Sigmoid colon (tissue), 7 donors: ENCODE measurements around the gene RHEB. TPM values are rescaled to one million over a fixed set of nuclear protein-coding genes. Genes with fewer than 3 reads are reported as not detected.

Source experiments
- DNase-seq: peaks from one replicate; pipeline ENCODE4 v3.0.0-alpha.2; 2019
- H3K27ac ChIP-seq, 4 donors: fragments of 200-600 bp; sonication (generic); one replicate each; pipeline ENCODE4 v1.5.1; 2016 to 2019; ENCODE audit warnings: mild to moderate bottlenecking in 1 of 4
- H3K27me3 ChIP-seq, 3 donors: fragments of 200-600 bp; sonication (generic); one replicate each; pipeline ENCODE4 v1.5.1; 2019; ENCODE audit warnings: mild to moderate bottlenecking in 1 of 3
- H3K36me3 ChIP-seq, 4 donors: fragments of 200-600 bp; sonication (generic); one replicate each; pipeline ENCODE4 v1.5.1; 2016 to 2019
- H3K4me1 ChIP-seq, 4 donors: fragments of 200-600 bp; sonication (generic); one replicate each; pipeline ENCODE4 v1.5.1; 2017 to 2019
- H3K4me3 ChIP-seq, 4 donors: fragments of 200-600 bp; sonication (generic); one replicate each; pipeline ENCODE4 v1.5.1; 2017 to 2019; ENCODE audit warnings: mild to moderate bottlenecking in 2 of 4, moderate library complexity in 1 of 4
- H3K9me3 ChIP-seq, 4 donors: fragments of 200-600 bp in 3 of 4; sonication (generic) in 3 of 4; one replicate each; pipeline versions ENCODE4 v1.5.1 to v1.6.1; 2013 to 2019
- CTCF ChIP-seq, 4 experiments: fragments of 450-650 bp in 3 of 4; fragments of 200-600 bp in 1 of 4; IDR thresholded peaks; one replicate each; pipeline ENCODE4 v1.5.1; 2016 to 2019; ENCODE audit warnings: antibody characterized with exemption in 4 of 4, mild to moderate bottlenecking in 3 of 4, moderate library complexity in 2 of 4
- EP300 ChIP-seq, 4 donors: sonication (generic); formaldehyde crosslinking; IDR thresholded peaks; one replicate each; pipeline ENCODE4 v1.6.1; 2017; ENCODE audit warnings: antibody characterized with exemption in 4 of 4
- POLR2A ChIP-seq, 2 donors: fragments of 450-650 bp; IDR thresholded peaks; one replicate each; pipeline ENCODE4 v1.6.1; 2016; ENCODE audit warnings: antibody characterized with exemption in 2 of 2, mild to moderate bottlenecking in 2 of 2, moderate library complexity in 2 of 2
- POLR2AphosphoS5 ChIP-seq, 4 donors: sonication (generic); formaldehyde crosslinking; IDR thresholded peaks; one replicate each; pipeline ENCODE4 v1.6.1; 2017; ENCODE audit warnings: antibody characterized with exemption in 4 of 4
- WGBS, 2 donors: extraction: QIAGEN DNeasy Blood & Tissue Kit; methylation state at CpG; one replicate each; pipeline ENCODE4 v1.1.7; 2013; 5-methylcytosine and 5-hydroxymethylcytosine counted together
- intact Hi-C: fragments of 100-400 bp; cut with DNase I; formaldehyde crosslinking; loops from one replicate; pipeline ENCODE4 v1.15.1; 2023
- polyA plus RNA-seq, 3 donors: library from polyadenylated mRNA; stranded (reverse); fragments of 200-250 nt; gene quantifications; one replicate each; pipeline ENCODE4 v1.2.3, GENCODE V29; 2013
- total RNA-seq, 4 donors: library from RNA; depleted of rRNA; stranded (reverse); fragments of >200 nt; gene quantifications; one replicate each; pipeline ENCODE4 v1.1.0, GENCODE V29; 2016
- donor health status: healthy with polysubstance abuse.
- donor health status: Bipolar disorder and iron deficiency.
- donor health status: healthy.

RHEB gene
- total and polyA plus RNA-seq, 7 donors: 48.3 to 162 (median 121) TPM

GRCh38 chr7:151484971-151485707 lies 34.6 kb downstream of the RHEB start:
- DNase-seq: no peak
- Histone ChIP-seq H3K4me3 (no peak overlapping the region), H3K27ac (peak overlapping the region; percentile 19 to 75 (median 64)), H3K9me3 (no peaks in the 10 kb centered on the region), H3K36me3 (peaks cover 0 to 49% (median 21%) of the 10 kb centered on the region in 4 donors), H3K27me3 (no peaks in the 10 kb centered on the region), H3K4me1 (peaks cover 0 to 73% (median 69%) of the 10 kb centered on the region in 4 donors)
- 50 to 72% methylated on average over 7 of the region's 7 CpGs for WGBS, 2 donors
- TF ChIP-seq EP300 (IDR thresholded peaks at IDR 0.05): no peak
- no peak for TF ChIP-seq POLR2A (IDR thresholded peaks at IDR 0.05)
- TF ChIP-seq CTCF (IDR thresholded peaks at IDR 0.05): no peak
- TF ChIP-seq POLR2AphosphoS5 (IDR thresholded peaks at IDR 0.05): peak in 2 of 4 donors; percentile 36 to 40
- intact Hi-C loops: no loop called here

GRCh38 chr7:151483711-151483983 lies 36.0 kb downstream of the RHEB start:
- H3K27ac ChIP-seq: peak overlapping the region in 2 of 4 donors; percentile 58 to 75
- peaks cover 0 to 65% (median 60%) of the 10 kb centered on the region in 4 donors for H3K4me1 ChIP-seq
- 91 to 96% methylated on average over 1 of the region's 1 CpG for WGBS, 2 donors
- H3K4me3 ChIP-seq: no peak overlapping the region
- H3K27me3 ChIP-seq: no peaks in the 10 kb centered on the region
- H3K36me3 ChIP-seq: peaks cover 0 to 34% (median 13%) of the 10 kb centered on the region in 4 donors
- no peak for TF ChIP-seq POLR2A (IDR thresholded peaks at IDR 0.05)
- no peak for TF ChIP-seq EP300 (IDR thresholded peaks at IDR 0.05)
- TF ChIP-seq CTCF (IDR thresholded peaks at IDR 0.05): no peak
- TF ChIP-seq POLR2AphosphoS5 (IDR thresholded peaks at IDR 0.05): no peak
- no peaks in the 10 kb centered on the region for H3K9me3 ChIP-seq
- no peak for DNase-seq
- intact Hi-C loops: no loop called here

GRCh38 chr7:151482883-151483710 lies 36.6 kb downstream of the RHEB start:
- 73 to 89% methylated on average over 8 of the region's 8 CpGs for WGBS, 2 donors
- DNase-seq: no peak
- Histone ChIP-seq H3K36me3 (peaks cover 0 to 29% (median 13%) of the 10 kb centered on the region in 4 donors), H3K27ac (peak overlapping the region; percentile 15 to 75 (median 51)), H3K9me3 (no peaks in the 10 kb centered on the region), H3K4me3 (no peak overlapping the region), H3K27me3 (no peaks in the 10 kb centered on the region), H3K4me1 (peaks cover 0 to 65% (median 64%) of the 10 kb centered on the region in 4 donors)
- intact Hi-C loops: no loop called here
- TF ChIP-seq CTCF (IDR thresholded peaks at IDR 0.05): no peak
- TF ChIP-seq POLR2AphosphoS5 (IDR thresholded peaks at IDR 0.05): no peak
- TF ChIP-seq POLR2A (IDR thresholded peaks at IDR 0.05): no peak
- no peak for TF ChIP-seq EP300 (IDR thresholded peaks at IDR 0.05)

DNA sequence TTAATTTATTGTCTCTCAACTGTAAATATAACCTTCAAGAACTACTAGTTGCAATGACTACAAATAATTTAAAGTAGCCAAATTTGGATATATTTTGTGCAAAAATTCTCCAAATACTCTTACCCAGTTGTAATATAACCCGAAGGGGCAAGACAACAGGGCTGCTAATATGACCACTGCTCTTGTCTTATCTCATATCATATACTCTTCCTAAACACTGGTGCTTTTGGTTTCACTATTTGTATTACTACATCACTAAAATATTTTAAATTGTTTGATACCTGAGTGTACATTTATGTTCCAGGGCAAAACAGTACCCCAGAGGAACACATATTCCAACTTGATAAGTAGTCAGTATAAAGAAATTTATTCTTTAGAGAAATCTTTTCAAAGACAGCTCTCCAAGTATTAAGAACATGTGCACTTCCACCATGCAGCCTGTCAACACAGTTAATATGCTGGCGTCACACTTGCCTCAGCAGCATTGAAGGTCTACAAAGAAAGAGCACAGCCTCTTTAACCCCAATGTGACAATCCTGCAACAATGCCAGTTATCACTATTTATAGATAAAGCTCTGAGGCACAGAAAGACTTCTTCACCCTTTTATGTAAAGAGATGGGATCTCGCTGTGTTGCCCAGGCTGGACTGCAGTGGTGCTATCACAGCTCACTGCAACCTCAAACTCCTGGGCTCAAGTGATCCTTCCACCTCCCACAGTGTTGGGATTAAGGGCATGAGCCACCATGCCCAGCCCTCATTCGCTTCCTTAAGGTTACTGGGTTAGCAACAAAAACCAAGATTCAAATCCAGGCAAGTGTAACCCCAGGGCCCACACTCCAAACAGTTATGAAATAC lies 37.8 kb downstream of the RHEB start:
- no peak overlapping the region for H3K4me3 ChIP-seq
- WGBS, 2 donors: 92 to 95% methylated on average over 4 of the region's 4 CpGs
- DNase-seq: no peak
- peaks cover 0 to 27% (median 11%) of the 10 kb centered on the region in 4 donors for H3K36me3 ChIP-seq
- no peaks in the 10 kb centered on the region for H3K9me3 ChIP-seq
- peaks cover 0 to 63% (median 62%) of the 10 kb centered on the region in 4 donors for H3K4me1 ChIP-seq
- intact Hi-C loops: no loop called here
- no peaks in the 10 kb centered on the region for H3K27me3 ChIP-seq
- no peak for TF ChIP-seq EP300 (IDR thresholded peaks at IDR 0.05)
- TF ChIP-seq POLR2A (IDR thresholded peaks at IDR 0.05): no peak
- no peak for TF ChIP-seq CTCF (IDR thresholded peaks at IDR 0.05)
- no peak for TF ChIP-seq POLR2AphosphoS5 (IDR thresholded peaks at IDR 0.05)
- H3K27ac ChIP-seq: peak overlapping the region; percentile 10 to 75 (median 50)
